Peyer's patch (tissue), 4 donors: ENCODE results near the gene ZBP1. TPM values are rescaled to one million over a fixed set of nuclear protein-coding genes. Genes with fewer than 3 reads are reported as not detected.

Experiments
- DNase-seq, 3 donors: peaks; one replicate each; pipeline ENCODE4 v3.0.0-alpha.2; 2017 to 2019
- H3K27ac ChIP-seq, 4 donors: fragments of 200-600 bp; sonication (generic); one replicate each; pipeline ENCODE4 v1.5.1; 2016 to 2019
- H3K27me3 ChIP-seq, 2 donors: fragments of 200-600 bp; sonication (generic); one replicate each; pipeline ENCODE4 v1.5.1; 2019
- H3K36me3 ChIP-seq, 3 donors: fragments of 200-600 bp; sonication (generic); one replicate each; pipeline ENCODE4 v1.5.1; 2016 to 2019
- H3K4me1 ChIP-seq, 4 donors: fragments of 200-600 bp; sonication (generic); one replicate each; pipeline ENCODE4 v1.5.1; 2016 to 2019
- H3K4me3 ChIP-seq, 4 donors: fragments of 200-600 bp; sonication (generic); 1 replicate in 3 of 4; 2 replicates in 1 of 4; pipeline ENCODE4 v1.5.1; 2016 to 2019; ENCODE audit warnings: mild to moderate bottlenecking in 1 of 4
- H3K9me3 ChIP-seq, 4 donors: fragments of 200-600 bp; sonication (generic); one replicate each; pipeline ENCODE4 v1.5.1; 2016 to 2019; ENCODE audit warnings: mild to moderate bottlenecking in 1 of 4
- CTCF ChIP-seq, 6 experiments: fragments of 450-650 bp in 4 of 6; fragments of 200-600 bp in 2 of 6; sonication (generic) in 1 of 6; IDR thresholded peaks; one replicate each; pipeline ENCODE4 v1.5.1; 2017 to 2019; ENCODE audit warnings: antibody characterized with exemption in 6 of 6, mild to moderate bottlenecking in 3 of 6, moderate library complexity in 1 of 6
- POLR2A ChIP-seq, 2 donors: fragments of 450-650 bp; IDR thresholded peaks; one replicate each; pipeline ENCODE4 v1.5.1; 2017; ENCODE audit warnings: antibody characterized with exemption in 2 of 2, mild to moderate bottlenecking in 2 of 2, moderate library complexity in 2 of 2
- total RNA-seq, 4 donors: library from RNA; depleted of rRNA; stranded (reverse); fragments of >200 nt; gene quantifications; one replicate each; pipeline ENCODE4 v1.1.0, GENCODE V29; 2016

The ZBP1 gene
- total RNA-seq, 4 donors from 2014 or later: 2.3 to 14.0 (median 9.8) TPM; not detected in 1

- Histone ChIP-seq H3K4me3 (no peak overlapping the region), H3K9me3 (no peaks in the 10 kb centered on the region), H3K4me1 (peaks cover 0 to 19% (median 4%) of the 10 kb centered on the region in 4 donors), H3K27me3 (no peaks in the 10 kb centered on the region), H3K27ac (no peak overlapping the region), H3K36me3 (peaks cover 0 to 29% (median 0%) of the 10 kb centered on the region in 3 donors)
- TF ChIP-seq POLR2A (IDR thresholded peaks at IDR 0.05) (no peak), CTCF (IDR thresholded peaks at IDR 0.05) (peak; percentile 66 to 90 (median 86))
- peak; percentile 39 to 80 (median 61) for DNase-seq
These were observed 34.3 kb upstream of the ZBP1 start for GRCh38 chr20:57654363-57654997.

- no peak overlapping the region for H3K27ac ChIP-seq
- H3K4me1 ChIP-seq: peaks cover 0 to 19% (median 4%) of the 10 kb centered on the region in 4 donors
- H3K4me3 ChIP-seq: no peak overlapping the region
- no peaks in the 10 kb centered on the region for H3K9me3 ChIP-seq
- no peaks in the 10 kb centered on the region for H3K27me3 ChIP-seq
- peaks cover 0 to 29% (median 0%) of the 10 kb centered on the region in 3 donors for H3K36me3 ChIP-seq
- peak in 2 of 3 donors; percentile 9 to 44 for DNase-seq
- no peak for TF ChIP-seq CTCF (IDR thresholded peaks at IDR 0.05)
- TF ChIP-seq POLR2A (IDR thresholded peaks at IDR 0.05): no peak
These were observed 33.7 kb upstream of the ZBP1 start for GRCh38 chr20:57653910-57654309.

- H3K4me1 ChIP-seq: peaks cover 0 to 19% (median 4%) of the 10 kb centered on the region in 4 donors
- H3K9me3 ChIP-seq: no peaks in the 10 kb centered on the region
- H3K27me3 ChIP-seq: no peaks in the 10 kb centered on the region
- peaks cover 0 to 29% (median 0%) of the 10 kb centered on the region in 3 donors for H3K36me3 ChIP-seq
- no peak for TF ChIP-seq CTCF (IDR thresholded peaks at IDR 0.05)
- DNase-seq: peak in 2 of 3 donors; percentile 4 to 42
- H3K27ac ChIP-seq: no peak overlapping the region
- no peak overlapping the region for H3K4me3 ChIP-seq
These were observed 33.3 kb upstream of the ZBP1 start for GRCh38 chr20:57653546-57653900.

GRCh38 chr20:57652606-57653545 is 32.6 kb upstream of the ZBP1 start:
- peaks cover 0 to 29% (median 0%) of the 10 kb centered on the region in 3 donors for H3K36me3 ChIP-seq

GRCh38 chr20:57651881-57652605 is 31.8 kb upstream of the ZBP1 start:
- no peaks in the 10 kb centered on the region for H3K27me3 ChIP-seq
- no peak overlapping the region for H3K4me3 ChIP-seq
- H3K9me3 ChIP-seq: no peaks in the 10 kb centered on the region
- no peak for TF ChIP-seq POLR2A (IDR thresholded peaks at IDR 0.05)
- TF ChIP-seq CTCF (IDR thresholded peaks at IDR 0.05): no peak
- H3K4me1 ChIP-seq: peaks cover 0 to 5% (median 0%) of the 10 kb centered on the region in 4 donors
- peak; percentile 9 to 43 (median 34) for DNase-seq
- H3K36me3 ChIP-seq: peaks cover 0 to 28% (median 0%) of the 10 kb centered on the region in 3 donors
- H3K27ac ChIP-seq: no peak overlapping the region

More at GRCh38 chr20:57652606-57653545, 32.6 kb upstream of the ZBP1 start:
- no peak overlapping the region for H3K27ac ChIP-seq
- peak in 2 of 3 donors; percentile 11 to 42 for DNase-seq
- no peak overlapping the region for H3K4me3 ChIP-seq
- TF ChIP-seq POLR2A (IDR thresholded peaks at IDR 0.05): no peak
- H3K27me3 ChIP-seq: no peaks in the 10 kb centered on the region
- peaks cover 0 to 13% (median 2%) of the 10 kb centered on the region in 4 donors for H3K4me1 ChIP-seq
- H3K9me3 ChIP-seq: no peaks in the 10 kb centered on the region
